DOHH2 (cell line): ENCODE data around the gene OR10H4.

Experiments
- CTCF ChIP-seq: fragments of 200-600 bp; sonication (generic); IDR thresholded peaks from one replicate; pipeline ENCODE4 v1.5.1; 2014; ENCODE audit warnings: antibody characterized with exemption, mild to moderate bottlenecking, low read depth, low read length; ENCODE audit not compliant: poor library complexity, severe bottlenecking
- EZH2phosphoT487 ChIP-seq: fragments of 200-600 bp; sonication (generic); IDR thresholded peaks from 2 replicates; pipeline ENCODE4 v1.6.1; 2017; ENCODE audit warnings: borderline replicate concordance, mild to moderate bottlenecking, antibody characterized with exemption, low read length, moderate library complexity, mixed read lengths

GRCh38 chr19:15995536-15995935 is 46.7 kb downstream of the OR10H4 start:
- TF ChIP-seq CTCF, result no peak
- no peak for TF ChIP-seq EZH2phosphoT487
